ENCODE data around the gene PILRA. TPM values are rescaled to one million over a fixed set of nuclear protein-coding genes. Genes with fewer than 3 reads are reported as not detected.
"Not testable (repeated sequence)": the region's sequence is repeated elsewhere in the genome, so short reads cannot be mapped to it uniquely, and the experiment has no call there.

Gene PILRA
- total and polyA plus RNA-seq, 4 donors, result 1.5 to 3.5 (median 3.1) TPM

DNA sequence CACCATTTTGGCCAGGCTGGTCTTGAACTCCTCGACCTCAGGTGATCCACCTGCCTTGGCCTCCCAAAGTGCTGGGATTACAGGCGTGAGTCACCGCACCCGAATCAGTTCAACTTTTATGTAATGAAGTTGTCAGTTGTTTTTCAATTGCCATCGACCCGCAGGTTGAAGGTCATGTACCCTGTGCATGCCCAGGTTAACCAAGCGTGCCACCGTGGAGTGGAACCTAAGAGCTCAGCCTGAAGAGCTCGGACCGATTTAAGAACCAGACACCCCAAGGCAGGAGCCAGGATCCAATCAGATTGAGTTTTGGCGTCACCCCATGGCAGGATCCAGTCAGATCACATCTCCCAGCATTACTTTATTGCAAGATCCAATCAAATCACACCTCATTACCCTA, 46.4 kb upstream of the PILRA start:
- H3K4me1 ChIP-seq (ENCODE audit: control insufficient read depth in 4 of 4, insufficient read depth in 4 of 4, low read length in 3 of 4); H3K9ac ChIP-seq (ENCODE audit: low read depth in 1 of 2, low read length in 2 of 2); DNase-seq (ENCODE audit: low spot score); H3K36me3 ChIP-seq (ENCODE audit: control insufficient read depth in 4 of 4, insufficient read depth in 3 of 4, low read depth in 1 of 4, low read length in 3 of 4); H3K27me3 ChIP-seq (ENCODE audit: control insufficient read depth in 4 of 4, insufficient read depth in 4 of 4, low read length in 3 of 4); H3K9me3 ChIP-seq (ENCODE audit: control insufficient read depth in 4 of 4, low read length in 3 of 4); H3K4me3 ChIP-seq (ENCODE audit: low read depth in 1 of 3, low read length in 3 of 3): not testable (repeated sequence)
- 48% methylated on average over 10 of the region's 11 CpGs for WGBS
- H3K27ac ChIP-seq (ENCODE audit: low read depth in 1 of 2, low read length in 2 of 2), result peak overlapping the region; percentile 50 to 78
- TF ChIP-seq SP1 (IDR thresholded peaks at IDR 0.05), result peak; percentile 59
- peak; percentile 50 for TF ChIP-seq NR2F2 (IDR thresholded peaks at IDR 0.05)
- peak; percentile 69 to 82 for TF ChIP-seq RXRA (IDR thresholded peaks at IDR 0.05)
- peak; percentile 30 to 47 for TF ChIP-seq JUND (IDR thresholded peaks at IDR 0.05)
- peak; percentile 79 to 83 for TF ChIP-seq HNF4A (conservative IDR thresholded peaks at IDR 0.05)

DNA sequence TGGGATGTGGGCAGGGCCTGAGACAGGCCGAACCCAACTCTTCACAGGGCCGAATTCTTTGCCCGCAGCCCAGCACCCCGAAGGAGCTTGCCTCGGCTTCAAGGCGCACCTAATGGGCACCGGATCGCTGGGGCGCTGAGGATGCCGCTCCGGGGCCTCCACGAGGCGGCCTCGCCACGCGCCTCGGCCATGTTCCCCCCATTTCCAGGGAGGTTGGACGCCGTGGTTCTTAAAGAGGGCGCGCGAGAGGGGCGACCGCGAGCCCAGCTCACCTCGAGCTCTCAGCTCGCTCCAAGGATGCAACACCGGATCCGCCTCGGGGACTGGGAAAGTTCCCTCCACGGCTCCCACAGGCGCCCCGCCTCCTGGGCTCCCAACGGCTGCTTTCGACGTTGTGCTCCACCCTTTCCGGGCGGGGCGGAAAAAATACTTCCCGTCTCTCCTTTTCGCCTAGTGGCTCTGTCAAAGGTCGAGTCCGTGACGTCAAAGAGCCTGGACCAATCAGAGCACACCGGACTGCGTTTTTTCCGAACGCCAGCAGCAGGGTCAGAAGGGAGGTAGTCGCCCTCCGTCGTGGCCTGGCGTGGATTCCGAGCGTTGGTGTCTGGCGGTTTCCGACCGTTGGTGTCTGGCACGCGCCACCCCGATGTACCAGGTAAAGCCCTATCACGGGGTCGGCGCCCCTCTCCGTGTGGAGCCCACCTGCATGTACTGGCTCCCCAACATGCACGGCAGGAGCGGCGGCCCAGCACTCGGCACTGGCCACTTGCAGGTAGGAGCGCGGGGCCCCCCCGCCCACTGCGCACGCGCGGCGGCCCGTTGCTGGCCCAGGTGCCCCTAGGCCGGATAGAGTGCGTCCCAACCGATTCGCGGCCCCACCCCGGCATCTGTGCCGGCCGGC, 37.5 kb upstream of the PILRA start:
- not testable (repeated sequence) for H3K4me1 ChIP-seq (ENCODE audit: control insufficient read depth in 4 of 4, insufficient read depth in 4 of 4, low read length in 3 of 4); H3K27me3 ChIP-seq (ENCODE audit: control insufficient read depth in 4 of 4, insufficient read depth in 4 of 4, low read length in 3 of 4); H3K9me3 ChIP-seq (ENCODE audit: control insufficient read depth in 4 of 4, low read length in 3 of 4); H3K36me3 ChIP-seq (ENCODE audit: control insufficient read depth in 4 of 4, insufficient read depth in 3 of 4, low read depth in 1 of 4, low read length in 3 of 4)
- Histone ChIP-seq H3K9ac (ENCODE audit: low read depth in 1 of 2, low read length in 2 of 2) (peak overlapping the region; percentile 60 to 64), H3K4me3 (ENCODE audit: low read depth in 1 of 3, low read length in 3 of 3) (peak overlapping the region; percentile 88 to 90 (median 88)), H3K27ac (ENCODE audit: low read depth in 1 of 2, low read length in 2 of 2) (peak overlapping the region; percentile 93 to 98)
- DNase-seq (ENCODE audit: low spot score), result peak; percentile 91
- peak in 1 of 2 donors; percentile 19 for TF ChIP-seq JUND (IDR thresholded peaks at IDR 0.05)
- TF ChIP-seq RAD21 (IDR thresholded peaks at IDR 0.05), result peak; percentile 9 to 14
- TF ChIP-seq, protein P1, sequence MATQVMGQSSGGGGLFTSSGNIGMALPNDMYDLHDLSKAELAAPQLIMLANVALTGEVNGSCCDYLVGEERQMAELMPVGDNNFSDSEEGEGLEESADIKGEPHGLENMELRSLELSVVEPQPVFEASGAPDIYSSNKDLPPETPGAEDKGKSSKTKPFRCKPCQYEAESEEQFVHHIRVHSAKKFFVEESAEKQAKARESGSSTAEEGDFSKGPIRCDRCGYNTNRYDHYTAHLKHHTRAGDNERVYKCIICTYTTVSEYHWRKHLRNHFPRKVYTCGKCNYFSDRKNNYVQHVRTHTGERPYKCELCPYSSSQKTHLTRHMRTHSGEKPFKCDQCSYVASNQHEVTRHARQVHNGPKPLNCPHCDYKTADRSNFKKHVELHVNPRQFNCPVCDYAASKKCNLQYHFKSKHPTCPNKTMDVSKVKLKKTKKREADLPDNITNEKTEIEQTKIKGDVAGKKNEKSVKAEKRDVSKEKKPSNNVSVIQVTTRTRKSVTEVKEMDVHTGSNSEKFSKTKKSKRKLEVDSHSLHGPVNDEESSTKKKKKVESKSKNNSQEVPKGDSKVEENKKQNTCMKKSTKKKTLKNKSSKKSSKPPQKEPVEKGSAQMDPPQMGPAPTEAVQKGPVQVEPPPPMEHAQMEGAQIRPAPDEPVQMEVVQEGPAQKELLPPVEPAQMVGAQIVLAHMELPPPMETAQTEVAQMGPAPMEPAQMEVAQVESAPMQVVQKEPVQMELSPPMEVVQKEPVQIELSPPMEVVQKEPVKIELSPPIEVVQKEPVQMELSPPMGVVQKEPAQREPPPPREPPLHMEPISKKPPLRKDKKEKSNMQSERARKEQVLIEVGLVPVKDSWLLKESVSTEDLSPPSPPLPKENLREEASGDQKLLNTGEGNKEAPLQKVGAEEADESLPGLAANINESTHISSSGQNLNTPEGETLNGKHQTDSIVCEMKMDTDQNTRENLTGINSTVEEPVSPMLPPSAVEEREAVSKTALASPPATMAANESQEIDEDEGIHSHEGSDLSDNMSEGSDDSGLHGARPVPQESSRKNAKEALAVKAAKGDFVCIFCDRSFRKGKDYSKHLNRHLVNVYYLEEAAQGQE (IDR thresholded peaks at IDR 0.05), result peak; percentile 85
- TF ChIP-seq HNF4A (conservative IDR thresholded peaks at IDR 0.05), result peak; percentile 38 to 56
- TF ChIP-seq GABPA (IDR thresholded peaks at IDR 0.05 in 1 of 2, conservative IDR thresholded peaks at IDR 0.05 in 1 of 2), result peak; percentile 43 to 82
- TF ChIP-seq, protein P2, sequence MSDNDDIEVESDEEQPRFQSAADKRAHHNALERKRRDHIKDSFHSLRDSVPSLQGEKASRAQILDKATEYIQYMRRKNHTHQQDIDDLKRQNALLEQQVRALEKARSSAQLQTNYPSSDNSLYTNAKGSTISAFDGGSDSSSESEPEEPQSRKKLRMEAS (IDR thresholded peaks at IDR 0.05), result peak; percentile 59
- peak; percentile 87 for TF ChIP-seq NR2F2 (IDR thresholded peaks at IDR 0.05)
- peak in 1 of 2 donors; percentile 52 for TF ChIP-seq EGR1 (IDR thresholded peaks at IDR 0.05; ENCODE audit: low read depth in 2 of 2)
- TF ChIP-seq SP1 (IDR thresholded peaks at IDR 0.05), result peak; percentile 90
- TF ChIP-seq YY1 (IDR thresholded peaks at IDR 0.05), result peak; percentile 78
- peak; percentile 63 for TF ChIP-seq TAF1 (conservative IDR thresholded peaks at IDR 0.05)
- TF ChIP-seq RXRA (IDR thresholded peaks at IDR 0.05), result peak; percentile 58 to 64
- WGBS, result under 1% methylated on average over 82 of the region's 85 CpGs

DNA sequence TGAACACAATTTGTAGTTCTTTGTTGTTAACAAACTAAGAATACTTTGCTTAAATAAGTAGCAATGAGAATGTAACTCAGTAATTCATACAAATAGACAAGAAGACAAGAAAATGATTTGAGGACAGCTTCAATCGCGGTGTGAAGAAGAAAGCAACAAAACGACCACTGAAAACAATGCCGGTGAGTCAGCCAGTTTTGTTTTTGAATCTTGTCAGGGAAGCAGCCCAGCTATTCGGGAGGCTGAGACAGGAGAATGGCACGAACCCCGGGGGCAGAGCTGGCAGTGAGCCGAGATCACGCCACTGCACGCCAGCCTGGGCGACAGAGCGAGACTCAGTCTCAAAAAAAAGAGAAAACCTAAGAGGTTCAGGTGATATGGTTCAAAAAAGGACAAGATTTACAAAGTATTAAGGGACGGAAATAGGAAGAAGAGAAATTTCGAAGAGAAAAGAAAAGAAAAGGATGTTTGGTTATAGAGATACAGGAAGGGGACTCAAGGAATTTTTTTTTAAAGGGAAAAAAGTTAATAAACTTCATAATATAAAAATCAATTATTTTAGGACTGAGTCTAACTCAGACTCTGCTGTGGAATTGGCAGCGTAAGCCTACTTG, 35.1 kb upstream of the PILRA start:
- not testable (repeated sequence) for H3K4me3 ChIP-seq (ENCODE audit: low read depth in 1 of 3, low read length in 3 of 3); DNase-seq (ENCODE audit: low spot score); H3K9me3 ChIP-seq (ENCODE audit: control insufficient read depth in 4 of 4, low read length in 3 of 4); H3K27me3 ChIP-seq (ENCODE audit: control insufficient read depth in 4 of 4, insufficient read depth in 4 of 4, low read length in 3 of 4); H3K4me1 ChIP-seq (ENCODE audit: control insufficient read depth in 4 of 4, insufficient read depth in 4 of 4, low read length in 3 of 4); H3K27ac ChIP-seq (ENCODE audit: low read depth in 1 of 2, low read length in 2 of 2); H3K36me3 ChIP-seq (ENCODE audit: control insufficient read depth in 4 of 4, insufficient read depth in 3 of 4, low read depth in 1 of 4, low read length in 3 of 4); H3K9ac ChIP-seq (ENCODE audit: low read depth in 1 of 2, low read length in 2 of 2)
- 90% methylated on average over 15 of the region's 15 CpGs for WGBS

DNA sequence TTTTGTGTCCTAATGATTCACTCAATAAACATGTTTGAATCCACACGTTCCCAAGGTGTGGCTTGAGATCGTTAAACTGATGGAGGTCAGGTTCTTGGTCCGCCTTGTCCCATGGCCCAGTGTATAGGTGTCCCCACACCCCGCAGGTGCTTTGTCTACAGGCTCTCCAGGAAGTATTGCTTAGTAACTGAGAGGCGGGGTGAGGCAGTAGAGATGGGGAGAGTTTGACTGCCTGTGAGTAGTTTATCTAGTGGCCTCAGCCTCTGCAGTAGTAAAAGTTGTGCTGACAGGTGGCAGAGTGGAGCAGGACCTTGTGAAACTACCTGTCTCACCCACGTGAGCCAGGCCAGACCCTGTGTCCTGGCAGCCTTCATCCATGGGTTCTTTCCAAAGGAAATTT, 32.0 kb upstream of the PILRA start:
- not testable (repeated sequence) for H3K27me3 ChIP-seq (ENCODE audit: control insufficient read depth in 4 of 4, insufficient read depth in 4 of 4, low read length in 3 of 4); DNase-seq (ENCODE audit: low spot score); H3K9me3 ChIP-seq (ENCODE audit: control insufficient read depth in 4 of 4, low read length in 3 of 4); H3K27ac ChIP-seq (ENCODE audit: low read depth in 1 of 2, low read length in 2 of 2); H3K4me3 ChIP-seq (ENCODE audit: low read depth in 1 of 3, low read length in 3 of 3); H3K4me1 ChIP-seq (ENCODE audit: control insufficient read depth in 4 of 4, insufficient read depth in 4 of 4, low read length in 3 of 4); H3K9ac ChIP-seq (ENCODE audit: low read depth in 1 of 2, low read length in 2 of 2)
- H3K36me3 ChIP-seq (ENCODE audit: control insufficient read depth in 4 of 4, insufficient read depth in 3 of 4, low read depth in 1 of 4, low read length in 3 of 4), result peaks cover 3 to 11% (median 9%) of the 10 kb centered on the region in 4 donors
- 74% methylated on average over 6 of the region's 6 CpGs for WGBS
